NCI-H2171 (cell line): ENCODE data around the gene ARHGAP24.
A peak's percentile ranks its signal among the peaks of the same experiment; 100 is the strongest.
"Not testable (repeated sequence)": the region's sequence is repeated elsewhere in the genome, so short reads cannot be mapped to it uniquely, and the experiment has no call there.

Experiments used
- DNase-seq: peaks from one replicate; lab custom pipeline; 2025; lab: John Stamatoyannopoulos, UW

ARHGAP24 gene

GRCh38 chr4:85861064-85861765, 386.3 kb downstream of the ARHGAP24 start:
- no peak for DNase-seq

DNA sequence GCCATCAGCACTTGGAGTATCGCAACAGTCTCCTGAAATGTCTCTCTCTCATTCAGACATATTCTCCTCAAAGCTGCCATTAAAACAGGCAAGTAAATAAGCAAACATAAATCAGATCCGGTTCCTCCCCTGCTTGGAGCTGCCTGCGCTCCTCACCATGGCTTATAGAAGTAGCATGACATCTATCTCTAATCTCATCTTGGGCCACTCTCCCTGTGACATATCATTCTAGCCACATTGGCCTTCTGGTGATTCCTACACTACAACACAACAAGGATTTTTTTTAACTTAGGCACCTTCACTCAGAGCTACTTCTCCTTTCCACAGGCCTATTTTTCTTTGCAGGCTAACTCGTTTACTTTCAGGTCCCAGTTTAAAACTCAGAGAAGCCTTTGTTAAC, 387.9 kb downstream of the ARHGAP24 start:
- no peak for DNase-seq

DNA sequence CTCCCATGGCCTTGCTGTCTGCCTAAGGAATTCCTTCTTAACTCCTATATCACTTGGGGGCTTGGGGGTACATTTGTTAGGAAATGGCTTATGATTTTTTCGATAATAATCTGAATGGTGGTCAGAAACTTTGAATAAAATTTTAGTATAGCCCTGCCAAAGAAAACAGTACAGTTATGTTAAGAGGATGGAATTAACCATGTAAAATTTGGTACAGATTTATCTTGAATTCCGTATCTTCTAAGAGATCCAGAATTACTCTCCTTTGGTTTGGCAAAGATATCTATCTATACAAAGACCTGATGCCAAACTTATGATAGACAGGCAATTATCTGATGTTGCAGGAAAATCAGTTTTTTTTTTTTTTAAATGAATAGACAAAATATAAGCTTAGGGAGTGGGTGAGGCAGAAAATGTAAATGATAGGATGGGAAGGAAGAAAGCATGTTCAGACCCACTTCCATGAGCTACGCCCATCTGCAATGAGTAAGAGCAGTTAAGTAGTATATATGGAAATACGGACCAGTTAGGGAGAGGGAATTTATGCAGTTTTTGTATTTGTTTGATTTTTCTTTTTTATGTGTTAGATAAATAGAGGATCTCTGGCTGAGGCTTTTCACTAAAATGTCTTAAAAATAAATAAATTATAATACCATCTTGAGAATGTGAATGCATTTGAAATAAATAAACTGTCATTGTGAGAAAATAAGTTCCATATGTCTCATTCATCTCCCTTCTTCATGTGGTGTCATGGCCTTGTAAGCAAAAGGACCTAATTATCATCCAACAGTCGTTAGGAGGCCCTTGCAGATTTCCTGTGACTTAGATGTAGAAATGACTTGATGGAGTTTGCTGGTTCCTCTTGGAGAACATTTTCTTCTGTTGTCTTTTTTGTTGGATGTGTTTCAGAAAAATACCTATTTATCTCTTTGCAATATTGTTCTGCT, 389.6 kb downstream of the ARHGAP24 start:
- DNase-seq, result no peak

GRCh38 chr4:85865256-85865655, 390.3 kb downstream of the ARHGAP24 start:
- DNase-seq, result no peak

- DNase-seq, result no peak
These were observed 391.6 kb downstream of the ARHGAP24 start for GRCh38 chr4:85866508-85866907.

- no peak for DNase-seq
These were observed 392.3 kb downstream of the ARHGAP24 start for GRCh38 chr4:85867271-85867670.

DNA sequence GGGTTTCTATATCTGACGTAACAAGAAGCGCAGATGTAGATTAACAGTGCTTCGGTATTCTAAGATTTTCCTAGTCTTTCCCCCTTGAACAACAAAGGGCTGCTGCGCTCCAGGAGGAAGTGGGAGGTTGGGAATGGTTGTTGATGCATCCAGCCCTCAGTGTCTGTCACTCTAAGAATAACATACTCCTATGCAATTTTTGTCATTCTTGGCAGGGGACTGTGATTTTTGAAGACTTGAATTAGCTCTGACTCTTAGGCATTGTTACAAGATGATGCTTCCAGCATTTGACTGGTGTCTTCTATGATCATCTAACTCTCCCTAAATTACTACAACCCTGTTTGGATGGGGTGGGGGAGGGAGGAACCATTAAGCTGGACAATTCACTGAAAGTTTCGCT, 394.2 kb downstream of the ARHGAP24 start:
- DNase-seq, result no peak

- no peak for DNase-seq
These were observed 395.5 kb downstream of the ARHGAP24 start for GRCh38 chr4:85870298-85871083.

- no peak for DNase-seq
These were observed 398.6 kb downstream of the ARHGAP24 start for GRCh38 chr4:85873566-85873965.

- DNase-seq, result no peak
These were observed 404.6 kb downstream of the ARHGAP24 start for GRCh38 chr4:85879518-85879917.

DNA sequence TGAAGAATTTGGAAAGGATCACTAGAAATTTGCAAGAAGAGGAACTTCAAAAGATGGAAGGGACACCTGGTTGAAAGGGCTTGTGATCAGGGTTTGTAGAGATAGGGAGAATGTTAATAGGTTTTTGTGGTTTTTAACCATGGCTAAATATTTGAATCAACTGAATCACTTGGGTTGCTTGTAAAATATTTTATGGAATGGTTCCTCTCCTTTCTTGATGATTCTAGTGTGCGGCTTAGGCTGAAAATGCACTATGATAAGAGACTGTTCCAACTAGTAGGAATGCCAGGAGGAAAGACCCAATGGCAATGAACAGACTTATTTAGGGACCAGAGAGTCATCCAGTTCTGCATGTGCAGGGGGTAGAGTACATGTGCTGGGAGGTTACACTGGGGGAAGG, 408.2 kb downstream of the ARHGAP24 start:
- DNase-seq, result no peak

- no peak for DNase-seq
These were observed 409.3 kb downstream of the ARHGAP24 start for GRCh38 chr4:85884251-85884650.

GRCh38 chr4:85886665-85887064, 411.7 kb downstream of the ARHGAP24 start:
- DNase-seq, result no peak

- DNase-seq, result no peak
These were observed 414.4 kb downstream of the ARHGAP24 start for GRCh38 chr4:85889314-85889713.

DNA sequence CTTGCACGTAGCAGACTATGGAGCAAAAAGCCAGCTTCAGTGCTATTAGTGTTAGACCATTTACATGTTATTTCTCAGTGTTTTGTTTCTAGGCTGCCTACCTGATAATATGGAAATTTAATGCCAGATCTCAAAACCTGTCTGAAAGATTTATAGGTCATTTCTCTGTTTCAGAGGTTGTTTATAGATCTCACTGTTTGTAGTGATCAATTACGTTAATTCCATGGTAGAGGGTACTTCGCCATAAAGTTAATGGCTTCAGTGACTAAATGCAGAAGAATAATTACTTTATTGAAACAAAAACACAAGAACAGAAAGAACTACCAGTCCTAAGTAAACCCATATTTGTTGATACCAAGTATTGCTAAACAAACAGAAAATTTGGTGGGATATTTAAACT, 420.8 kb downstream of the ARHGAP24 start:
- no peak for DNase-seq

- no peak for DNase-seq
These were observed 423.3 kb downstream of the ARHGAP24 start for GRCh38 chr4:85898231-85898630.

GRCh38 chr4:85901500-85901899, 426.6 kb downstream of the ARHGAP24 start:
- DNase-seq, result no peak

- DNase-seq, result not testable (repeated sequence)
These were observed 427.7 kb downstream of the ARHGAP24 start for GRCh38 chr4:85902647-85903046.

DNA sequence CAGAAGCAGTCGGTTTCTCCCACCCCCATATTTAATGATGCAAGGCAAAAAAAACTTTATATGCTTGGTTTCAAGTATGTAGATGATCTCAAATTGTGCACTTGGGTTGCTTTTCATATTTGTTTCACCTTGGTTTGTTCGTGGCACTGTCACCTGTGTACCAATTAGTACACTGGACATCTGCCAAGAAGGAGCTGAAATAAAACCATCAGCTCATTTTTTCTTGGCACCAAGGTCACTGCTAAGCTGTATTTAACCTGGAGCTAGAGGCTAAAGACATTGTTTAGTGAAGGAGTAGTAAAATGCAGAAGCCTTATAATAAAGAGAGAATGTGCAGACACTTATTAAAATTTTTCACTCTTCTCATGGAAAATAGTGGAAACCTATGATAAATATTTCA, 430.8 kb downstream of the ARHGAP24 start:
- DNase-seq, result peak; percentile 35

DNA sequence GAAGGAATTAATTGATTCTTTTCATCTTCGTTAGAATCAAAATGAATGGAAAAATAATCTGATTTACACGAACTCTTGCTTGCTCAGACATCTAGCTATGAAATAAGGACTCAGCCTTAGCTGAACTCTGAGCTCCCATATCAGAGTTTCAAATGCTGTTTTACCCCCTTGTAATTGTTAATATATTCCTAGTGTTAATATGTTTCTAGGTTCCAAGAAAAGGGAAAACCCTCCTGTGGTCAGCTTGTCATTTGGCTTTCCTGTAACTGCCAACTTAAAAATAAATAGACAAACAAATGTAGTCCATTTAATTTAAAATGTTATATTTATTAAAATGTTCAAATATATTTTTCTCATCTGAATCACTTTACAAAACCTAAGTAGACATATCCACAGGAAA, 432.1 kb downstream of the ARHGAP24 start:
- DNase-seq, result no peak

DNA sequence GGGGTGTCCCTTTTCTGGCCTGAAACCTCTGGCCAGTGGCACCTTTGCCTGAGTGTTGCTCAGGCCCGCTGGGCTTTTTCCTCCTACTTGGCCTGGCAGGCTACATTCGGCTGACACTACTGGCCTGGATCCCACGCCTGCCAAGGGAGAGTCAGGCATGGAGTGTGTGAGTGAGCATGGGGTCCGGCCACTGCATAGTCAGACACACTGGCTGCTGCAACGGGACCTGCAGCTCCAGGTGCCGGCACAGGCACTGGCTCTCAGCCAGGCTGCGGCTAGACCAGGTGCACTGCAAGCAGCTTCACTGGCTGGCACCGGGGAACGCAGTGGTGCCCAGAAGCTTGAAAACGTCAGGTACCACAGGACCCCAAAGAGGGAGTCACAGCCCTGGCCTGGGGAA, 434.9 kb downstream of the ARHGAP24 start:
- DNase-seq, result no peak

DNA sequence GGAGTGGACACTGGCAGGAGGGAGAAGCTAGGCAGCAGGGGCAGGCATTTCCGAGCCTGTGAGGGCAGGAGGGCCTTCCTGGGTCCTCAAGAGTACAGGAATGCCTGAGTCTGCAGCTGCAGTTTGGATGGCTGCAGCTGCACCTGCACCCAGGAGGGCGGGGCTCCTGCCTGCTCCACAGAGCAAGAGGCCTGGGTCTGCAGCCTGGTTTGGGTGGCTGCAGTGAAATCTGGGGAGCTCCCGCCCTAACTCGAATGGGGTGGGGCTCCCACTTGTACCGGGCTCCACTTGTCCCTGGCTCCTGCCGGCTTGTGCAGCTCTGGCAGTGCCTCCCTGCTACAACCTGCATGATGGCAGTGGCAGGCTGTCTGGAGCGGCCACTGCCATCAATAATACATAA, 436.0 kb downstream of the ARHGAP24 start:
- no peak for DNase-seq
